Fibroblast of lung (primary cell): ENCODE measurements around the gene UTS2B. TPM values are rescaled to one million over a fixed set of nuclear protein-coding genes. Genes with fewer than 3 reads are reported as not detected.

Experiments
- DNase-seq, 2 donors: peaks; one replicate each; pipeline versions ENCODE4 v3.0.0 to v3.0.0-alpha.2; 2010; ENCODE audit warnings: low read depth in 2 of 2
- H2AFZ ChIP-seq: 2 replicates; pipeline ENCODE4 v1.5.1; 2012; ENCODE audit warnings: low read length, control low read depth, inconsistent platforms
- H3K27ac ChIP-seq: 2 replicates; pipeline ENCODE4 v1.5.1; 2011; ENCODE audit warnings: low read length, control low read depth; ENCODE audit not compliant: insufficient read depth
- H3K27me3 ChIP-seq: 2 replicates; pipeline ENCODE4 v1.5.1; 2011; ENCODE audit warnings: mild to moderate bottlenecking, low read length; ENCODE audit not compliant: control insufficient read depth, insufficient read depth
- H3K36me3 ChIP-seq: 2 replicates; pipeline ENCODE4 v1.5.1; 2011; ENCODE audit warnings: low read length; ENCODE audit not compliant: control insufficient read depth, insufficient read depth
- H3K4me1 ChIP-seq: 2 replicates; pipeline ENCODE4 v1.5.1; 2011; ENCODE audit warnings: low read length; ENCODE audit not compliant: control insufficient read depth, insufficient read depth; ENCODE audit errors: extremely low read depth
- H3K4me2 ChIP-seq: 2 replicates; pipeline ENCODE4 v1.5.1; 2011; ENCODE audit warnings: low read length, control low read depth; ENCODE audit not compliant: insufficient read depth; ENCODE audit errors: extremely low read depth
- H3K4me3 ChIP-seq, 4 experiments: fragments of 200-600 bp in 1 of 4; sonication (generic) in 1 of 4; replicated peaks in 1 of 4; 2 replicates each; pipeline ENCODE4 v1.5.1; 2011 to 2016; ENCODE audit warnings: low read length in 4 of 4, low read depth in 3 of 4, mild to moderate bottlenecking in 3 of 4, control low read depth in 2 of 4, inconsistent platforms in 1 of 4, mixed read lengths in 1 of 4; ENCODE audit not compliant: insufficient read depth in 1 of 4; ENCODE audit errors: control extremely low read depth in 1 of 4
- H3K79me2 ChIP-seq: 2 replicates; pipeline ENCODE4 v1.5.1; 2012; ENCODE audit warnings: mild to moderate bottlenecking, low read length, inconsistent platforms; ENCODE audit not compliant: control insufficient read depth, insufficient read depth
- H3K9ac ChIP-seq: 2 replicates; pipeline ENCODE4 v1.5.1; 2011; ENCODE audit warnings: mild to moderate bottlenecking, low read length, control low read depth; ENCODE audit not compliant: insufficient read depth
- H3K9me3 ChIP-seq: 2 replicates; pipeline ENCODE4 v1.5.1; 2012; ENCODE audit warnings: low read depth, low read length; ENCODE audit not compliant: control insufficient read depth, insufficient read depth
- H4K20me1 ChIP-seq: 2 replicates; pipeline ENCODE4 v1.5.1; 2011; ENCODE audit warnings: low read length; ENCODE audit not compliant: control insufficient read depth, insufficient read depth; ENCODE audit errors: extremely low read depth
- CTCF ChIP-seq, 2 donors: IDR thresholded peaks in 1 of 2; conservative IDR thresholded peaks in 1 of 2; 1 replicate in 1 of 2; 2 replicates in 1 of 2; pipeline ENCODE4 v1.5.1; 2011 to 2012; ENCODE audit warnings: low read length in 2 of 2, control low read depth in 1 of 2, inconsistent platforms in 1 of 2, low read depth in 1 of 2, mild to moderate bottlenecking in 1 of 2
- EZH2 ChIP-seq: IDR thresholded peaks from 2 replicates; pipeline ENCODE4 v1.5.1; 2012; ENCODE audit warnings: low read length, control low read depth, mild to moderate bottlenecking; ENCODE audit errors: missing control alignments
- polyA plus RNA-seq, 2 donors: library from polyadenylated mRNA; depleted of rRNA in 1 of 2; stranded (reverse) in 1 of 2; unstranded in 1 of 2; fragments of >200 nt; gene quantifications; 2 replicates each; pipeline ENCODE4 v1.2.1, GENCODE V29; 2011 to 2012; ENCODE audit warnings: missing spikeins in 1 of 2
- total RNA-seq: library from RNA; depleted of rRNA; stranded (reverse); fragments of >200 nt; gene quantifications from 2 replicates; pipeline ENCODE4 v1.2.1, GENCODE V29; 2014

UTS2B gene
- total and polyA plus RNA-seq, 2 donors (not counting 1 experiment from before 2014, with no cell fraction given) = 0.99 to 1.3 TPM

GRCh38 chr3:191355406-191355805 lies 25.1 kb upstream of the UTS2B start:
- H2AFZ ChIP-seq = no peak overlapping the region
- H3K4me1 ChIP-seq = peaks cover 6% of the 10 kb centered on the region
- H3K4me2 ChIP-seq = no peak overlapping the region
- H3K9ac ChIP-seq = no peak overlapping the region
- H4K20me1 ChIP-seq = no peaks in the 10 kb centered on the region
- no peak overlapping the region for H3K4me3 ChIP-seq
- H3K27me3 ChIP-seq = no peaks in the 10 kb centered on the region
- H3K27ac ChIP-seq = no peak overlapping the region
- peaks cover 4% of the 10 kb centered on the region for H3K36me3 ChIP-seq
- H3K9me3 ChIP-seq = no peaks in the 10 kb centered on the region
- TF ChIP-seq CTCF (conservative IDR thresholded peaks at IDR 0.05 in 1 of 2, IDR thresholded peaks at IDR 0.05 in 1 of 2; ENCODE audit: low read depth in 1 of 2, low read length in 2 of 2) = no peak
- DNase-seq = no peak
- peaks cover 70% of the 10 kb centered on the region for H3K79me2 ChIP-seq

GRCh38 chr3:191353022-191353777 lies 22.9 kb upstream of the UTS2B start:
- H3K4me3 ChIP-seq = no peak overlapping the region
- peaks cover 6% of the 10 kb centered on the region for H3K4me1 ChIP-seq
- DNase-seq = no peak

GRCh38 chr3:191352014-191352413 lies 21.7 kb upstream of the UTS2B start:
- H3K27me3 ChIP-seq = no peaks in the 10 kb centered on the region
- no peak overlapping the region for H3K4me3 ChIP-seq
- no peak overlapping the region for H2AFZ ChIP-seq
- no peak overlapping the region for H3K27ac ChIP-seq
- no peak for DNase-seq
- peaks cover 81% of the 10 kb centered on the region for H3K79me2 ChIP-seq
- TF ChIP-seq CTCF (conservative IDR thresholded peaks at IDR 0.05 in 1 of 2, IDR thresholded peaks at IDR 0.05 in 1 of 2; ENCODE audit: low read depth in 1 of 2, low read length in 2 of 2) (no peak), EZH2 (no peak)
- no peak overlapping the region for H3K4me2 ChIP-seq
- no peaks in the 10 kb centered on the region for H3K9me3 ChIP-seq
- no peaks in the 10 kb centered on the region for H3K36me3 ChIP-seq
- H3K4me1 ChIP-seq = peaks cover 4% of the 10 kb centered on the region
- no peak overlapping the region for H3K9ac ChIP-seq
- no peaks in the 10 kb centered on the region for H4K20me1 ChIP-seq

More at GRCh38 chr3:191353022-191353777, 22.9 kb upstream of the UTS2B start:
- H2AFZ ChIP-seq = no peak overlapping the region
- H3K36me3 ChIP-seq = peaks cover 2% of the 10 kb centered on the region
- no peaks in the 10 kb centered on the region for H3K27me3 ChIP-seq
- no peak for TF ChIP-seq EZH2
- no peak for TF ChIP-seq CTCF (conservative IDR thresholded peaks at IDR 0.05 in 1 of 2, IDR thresholded peaks at IDR 0.05 in 1 of 2; ENCODE audit: low read depth in 1 of 2, low read length in 2 of 2)
- no peak overlapping the region for H3K27ac ChIP-seq
- no peaks in the 10 kb centered on the region for H4K20me1 ChIP-seq
- H3K9ac ChIP-seq = no peak overlapping the region
- H3K4me2 ChIP-seq = no peak overlapping the region
- peaks cover 79% of the 10 kb centered on the region for H3K79me2 ChIP-seq
- no peaks in the 10 kb centered on the region for H3K9me3 ChIP-seq
